CD4-positive, alpha-beta memory T cell (primary cell): ENCODE measurements around the gene GPR153. TPM values are rescaled to one million over a fixed set of nuclear protein-coding genes. Genes with fewer than 3 reads are reported as not detected.
A peak's percentile ranks its signal among the peaks of the same experiment; 100 is the strongest.

Experiments used
- CTCF ChIA-PET: fragments of 350-600 bp; sonication (Branson Sonifier 250); formaldehyde crosslinking; loops from one replicate; lab custom pipeline; 2021; ENCODE audit warnings: inconsistent platforms; ENCODE audit not compliant: partially characterized antibody; lab: Charles Lee
- POLR2A ChIA-PET: fragments of 350-600 bp; sonication (Branson Sonifier 250); formaldehyde crosslinking; loops from one replicate; lab custom pipeline; 2021; ENCODE audit not compliant: partially characterized antibody; lab: Charles Lee
- DNase-seq, 5 donors: peaks; one replicate each; pipeline versions ENCODE4 v3.0.0 to v3.0.0-alpha.2; 2020 to 2022; ENCODE audit warnings: mixed read lengths in 1 of 5
- H3K27ac ChIP-seq: one replicate; pipeline ENCODE4 v1.7.0; 2013; ENCODE audit warnings: low read depth, low read length
- H3K27me3 ChIP-seq: 2 replicates; pipeline ENCODE4 v1.7.0; 2013; ENCODE audit warnings: mild to moderate bottlenecking, low read length, moderate library complexity; ENCODE audit not compliant: insufficient read depth
- H3K36me3 ChIP-seq: 2 replicates; pipeline ENCODE4 v1.7.0; 2013; ENCODE audit warnings: mild to moderate bottlenecking, low read length, moderate library complexity; ENCODE audit not compliant: insufficient read depth
- H3K4me1 ChIP-seq: 2 replicates; pipeline ENCODE4 v1.7.0; 2013; ENCODE audit warnings: mild to moderate bottlenecking, low read length, moderate library complexity; ENCODE audit not compliant: insufficient read depth
- H3K4me3 ChIP-seq, 2 donors: one replicate each; pipeline ENCODE4 v1.7.0; 2013; ENCODE audit warnings: low read length in 2 of 2, mild to moderate bottlenecking in 1 of 2
- H3K9me3 ChIP-seq, 2 donors: one replicate each; pipeline ENCODE4 v1.7.0; 2013; ENCODE audit warnings: low read length in 2 of 2, control low read depth in 1 of 2; ENCODE audit not compliant: control insufficient read depth in 1 of 2
- H3K27ac Mint-ChIP-seq, 7 donors: one replicate each; pipeline ENCODE4 v1.8.0; 2020 to 2021; ENCODE audit warnings: mixed read lengths in 7 of 7, mild to moderate bottlenecking in 6 of 7, inconsistent platforms in 3 of 7, moderate library complexity in 3 of 7
- H3K27me3 Mint-ChIP-seq, 2 donors: one replicate each; pipeline ENCODE4 v1.8.0; 2020 to 2021; ENCODE audit warnings: mixed read lengths in 2 of 2
- H3K36me3 Mint-ChIP-seq, 2 donors: one replicate each; pipeline ENCODE4 v1.8.0; 2020 to 2021; ENCODE audit warnings: mixed read lengths in 2 of 2, inconsistent platforms in 1 of 2, mild to moderate bottlenecking in 1 of 2
- H3K4me1 Mint-ChIP-seq, 4 donors: one replicate each; pipeline ENCODE4 v1.8.0; 2020 to 2021; ENCODE audit warnings: mixed read lengths in 4 of 4, mild to moderate bottlenecking in 1 of 4
- H3K4me3 Mint-ChIP-seq, 8 donors: one replicate each; pipeline ENCODE4 v1.8.0; 2020 to 2021; ENCODE audit warnings: mixed read lengths in 8 of 8, mild to moderate bottlenecking in 7 of 8, moderate library complexity in 6 of 8, inconsistent platforms in 3 of 8
- H3K9me3 Mint-ChIP-seq, 8 donors: one replicate each; pipeline ENCODE4 v1.8.0; 2020 to 2021; ENCODE audit warnings: mixed read lengths in 8 of 8, mild to moderate bottlenecking in 5 of 8, inconsistent platforms in 3 of 8, moderate library complexity in 1 of 8
- intact Hi-C: fragments of 100-400 bp; cut with micrococcal nuclease; formaldehyde crosslinking; loops from one replicate; pipeline ENCODE4 v1.15.1; 2023
- polyA plus RNA-seq, 2 donors: library from polyadenylated mRNA; unstranded; fragments of 300-500 nt; fragmentation: Illumina TruSeq; gene quantifications; one replicate each; pipeline ENCODE4 v1.2.3, GENCODE V29; 2021
- total RNA-seq, 2 experiments: library from RNA; stranded (reverse); gene quantifications; one replicate each; pipeline ENCODE4 v1.2.3, GENCODE V29; 2021

The GPR153 gene
- total and polyA plus RNA-seq, 4 experiments from 2014 or later = 0.32 to 0.33 TPM; not detected in 2

DNA sequence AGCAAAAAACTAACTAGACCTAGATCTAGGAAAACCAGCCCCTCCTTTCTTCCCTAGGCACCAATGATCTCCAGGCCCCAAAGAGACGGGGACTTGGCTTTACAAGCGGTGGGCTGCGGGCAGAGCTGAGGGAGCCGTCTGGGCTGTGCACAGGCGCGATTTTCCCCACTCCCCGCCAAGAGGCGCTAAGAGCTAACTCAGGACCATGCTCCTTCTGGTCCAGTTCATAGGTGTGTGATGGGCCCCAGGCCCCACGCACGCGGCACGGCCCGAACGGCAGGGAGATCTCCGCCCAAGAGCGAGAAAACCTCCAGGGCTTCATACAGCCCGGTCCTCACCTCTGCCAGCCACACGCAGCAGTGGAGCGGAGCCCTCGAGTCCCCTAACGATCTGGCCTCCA, 7.5 kb upstream of the GPR153 start:
- H3K27ac ChIP-seq = no peak overlapping the region
- H3K4me3 Mint-ChIP-seq = no peak overlapping the region
- no peak for DNase-seq
- no peaks in the 10 kb centered on the region for H3K4me1 ChIP-seq
- no peak overlapping the region for H3K4me3 ChIP-seq
- H3K9me3 Mint-ChIP-seq = peaks cover 0 to 2% (median 0%) of the 10 kb centered on the region in 8 donors
- intact Hi-C loops = no loop called here
- POLR2A ChIA-PET = no interaction called here
- H3K27me3 Mint-ChIP-seq = no peaks in the 10 kb centered on the region
- H3K36me3 Mint-ChIP-seq = no peaks in the 10 kb centered on the region
- H3K36me3 ChIP-seq = no peaks in the 10 kb centered on the region
- CTCF ChIA-PET = interaction anchor here (1.0 kb wide), 1 partner anchor 217 kb away, joined by 3 read pairs; no protein-coding TSS in a partner anchor
- H3K9me3 ChIP-seq = no peaks in the 10 kb centered on the region
- no peak overlapping the region for H3K27ac Mint-ChIP-seq
- no peaks in the 10 kb centered on the region for H3K27me3 ChIP-seq
- no peaks in the 10 kb centered on the region for H3K4me1 Mint-ChIP-seq

DNA sequence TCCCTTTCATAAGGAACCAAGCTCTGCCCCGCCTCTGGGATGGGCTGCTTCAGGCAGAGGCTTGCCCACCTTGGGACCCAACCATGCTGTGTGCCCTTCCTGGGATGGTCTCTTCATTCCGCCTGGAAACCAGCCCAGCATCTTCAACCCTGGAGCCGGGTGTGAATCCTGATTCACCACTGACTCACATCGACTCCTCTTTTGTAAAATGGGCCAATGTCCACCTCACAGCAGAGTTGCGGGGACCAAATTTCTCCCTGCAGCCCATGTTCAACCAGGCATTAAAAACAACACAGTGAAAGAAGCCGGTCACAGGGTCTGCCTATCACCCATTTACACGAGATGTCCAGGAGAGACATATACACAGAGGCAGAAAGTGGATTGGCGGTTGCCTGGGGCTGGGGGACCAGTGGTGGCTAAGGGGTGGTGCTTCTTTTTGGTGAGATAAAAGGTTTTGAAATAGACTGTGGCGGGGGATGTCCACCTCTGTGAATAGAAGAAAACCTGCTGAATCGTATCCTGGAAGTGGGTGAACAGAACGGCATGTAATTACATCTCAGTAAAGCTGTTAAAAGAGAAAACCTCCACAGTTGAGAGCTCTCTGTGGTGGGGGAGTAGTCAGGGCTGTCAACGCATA, 6.9 kb upstream of the GPR153 start:
- no peaks in the 10 kb centered on the region for H3K9me3 ChIP-seq
- Mint-ChIP-seq H3K27ac (peak overlapping the region in 1 of 7 donors; percentile 42), H3K27me3 (no peaks in the 10 kb centered on the region), H3K36me3 (no peaks in the 10 kb centered on the region), H3K9me3 (peaks cover 0 to 2% (median 0%) of the 10 kb centered on the region in 8 donors), H3K4me3 (no peak overlapping the region), H3K4me1 (no peaks in the 10 kb centered on the region)
- no peaks in the 10 kb centered on the region for H3K4me1 ChIP-seq
- H3K4me3 ChIP-seq = no peak overlapping the region
- DNase-seq = no peak
- intact Hi-C loops = no loop called here
- no peak overlapping the region for H3K27ac ChIP-seq
- ChIA-PET POLR2A (no interaction called here), CTCF (interaction anchor here (1.0 kb wide), 1 partner anchor 218 kb away, joined by 3 read pairs; no protein-coding TSS in a partner anchor)
- no peaks in the 10 kb centered on the region for H3K36me3 ChIP-seq
- H3K27me3 ChIP-seq = no peaks in the 10 kb centered on the region

DNA sequence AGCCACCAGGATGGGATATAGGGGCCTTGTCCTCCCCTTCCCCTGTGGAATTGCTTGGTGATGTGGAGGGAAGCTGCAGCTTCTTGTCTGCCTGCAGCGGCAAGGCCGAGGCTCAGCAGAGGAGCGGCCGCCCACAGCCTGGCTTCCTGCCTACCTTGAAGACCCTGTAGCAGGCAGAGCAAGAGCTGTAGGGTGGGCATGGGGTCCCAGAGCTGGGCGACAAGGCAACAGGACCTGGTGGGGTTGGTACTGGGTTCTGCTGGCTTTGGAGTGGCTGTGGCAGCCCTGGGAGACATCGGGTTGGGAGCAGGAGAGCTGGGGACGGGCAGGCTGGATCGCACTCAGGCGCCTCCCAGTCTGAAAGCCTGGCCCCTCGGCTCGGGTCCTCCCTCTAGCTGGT, 5.7 kb upstream of the GPR153 start:
- peaks cover 0 to 3% (median 0%) of the 10 kb centered on the region in 4 donors for H3K4me1 Mint-ChIP-seq
- no peak overlapping the region for H3K4me3 Mint-ChIP-seq
- peaks cover 0 to 2% (median 0%) of the 10 kb centered on the region in 8 donors for H3K9me3 Mint-ChIP-seq
- ChIA-PET POLR2A (no interaction called here), CTCF (interaction anchor here (2.9 kb wide), 1 partner anchor 20 kb away, joined by 10 read pairs; no protein-coding TSS in a partner anchor)
- no peak for DNase-seq
- no peaks in the 10 kb centered on the region for H3K9me3 ChIP-seq
- no peak overlapping the region for H3K4me3 ChIP-seq
- peaks cover 1 to 3% of the 10 kb centered on the region in 2 donors for H3K27me3 Mint-ChIP-seq
- H3K27ac ChIP-seq = no peak overlapping the region
- H3K36me3 ChIP-seq = no peaks in the 10 kb centered on the region
- no peaks in the 10 kb centered on the region for H3K27me3 ChIP-seq
- H3K36me3 Mint-ChIP-seq = no peaks in the 10 kb centered on the region
- intact Hi-C loops = no loop called here
- peaks cover 3% of the 10 kb centered on the region for H3K4me1 ChIP-seq
- H3K27ac Mint-ChIP-seq = no peak overlapping the region

DNA sequence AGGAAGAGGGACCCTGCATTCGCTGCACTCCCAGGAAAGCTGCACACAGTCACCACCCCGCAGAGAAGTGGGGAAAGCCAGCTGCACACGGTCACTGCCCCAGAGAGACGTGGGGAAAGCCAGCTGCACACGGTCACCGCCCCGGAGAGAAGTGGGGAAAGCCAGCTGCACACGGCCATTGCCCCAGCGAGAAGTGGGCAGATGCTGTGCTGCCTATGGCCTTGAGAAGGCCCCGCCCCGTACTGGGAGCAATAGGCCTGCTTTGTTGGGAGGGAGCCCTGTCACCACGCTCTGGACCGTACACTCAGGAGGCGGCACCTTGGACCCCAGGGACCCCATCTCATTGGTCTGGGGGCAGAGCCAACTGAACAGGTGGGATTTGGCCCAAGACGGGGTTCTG, 4.3 kb upstream of the GPR153 start:
- intact Hi-C loops = no loop called here
- Histone ChIP-seq H3K36me3 (no peaks in the 10 kb centered on the region), H3K4me1 (peaks cover 8% of the 10 kb centered on the region), H3K27ac (no peak overlapping the region), H3K27me3 (no peaks in the 10 kb centered on the region), H3K4me3 (no peak overlapping the region), H3K9me3 (no peaks in the 10 kb centered on the region)
- peaks cover 1 to 3% of the 10 kb centered on the region in 2 donors for H3K27me3 Mint-ChIP-seq
- H3K27ac Mint-ChIP-seq = no peak overlapping the region
- peaks cover 0 to 7% (median 0%) of the 10 kb centered on the region in 4 donors for H3K4me1 Mint-ChIP-seq
- H3K4me3 Mint-ChIP-seq = no peak overlapping the region
- no peaks in the 10 kb centered on the region for H3K36me3 Mint-ChIP-seq
- no peak for DNase-seq
- ChIA-PET POLR2A (no interaction called here), CTCF (interaction anchor here (2.9 kb wide), 1 partner anchor 19 kb away, joined by 10 read pairs; no protein-coding TSS in a partner anchor)
- H3K9me3 Mint-ChIP-seq = peaks cover 0 to 2% (median 0%) of the 10 kb centered on the region in 8 donors

DNA sequence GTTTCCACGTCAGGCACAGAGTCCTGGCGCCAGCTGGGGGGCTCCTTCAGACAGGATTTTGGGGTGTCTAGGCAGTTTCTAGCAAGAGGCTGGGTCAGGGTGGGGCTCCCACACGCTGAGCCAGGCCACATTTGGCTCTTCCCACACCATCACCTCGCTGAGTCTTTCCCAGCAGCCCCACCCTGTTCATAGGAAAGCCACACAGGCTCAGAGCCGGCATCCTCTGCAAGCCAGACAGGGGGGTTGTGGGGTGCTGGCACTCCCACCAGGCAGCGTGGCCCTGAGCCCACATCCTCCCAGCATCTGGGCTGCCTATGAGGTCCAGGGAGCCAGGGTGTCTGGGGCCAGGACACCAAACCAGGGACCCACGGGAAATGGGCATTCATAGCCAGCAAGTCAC, 2.8 kb upstream of the GPR153 start:
- no peak overlapping the region for H3K27ac ChIP-seq
- POLR2A ChIA-PET = no interaction called here
- intact Hi-C loops = no loop called here
- no peak overlapping the region for H3K27ac Mint-ChIP-seq
- peaks cover 0 to 13% (median 0%) of the 10 kb centered on the region in 4 donors for H3K4me1 Mint-ChIP-seq
- H3K36me3 ChIP-seq = no peaks in the 10 kb centered on the region
- no peaks in the 10 kb centered on the region for H3K9me3 ChIP-seq
- no peaks in the 10 kb centered on the region for H3K27me3 ChIP-seq
- H3K27me3 Mint-ChIP-seq = peaks cover 3 to 6% of the 10 kb centered on the region in 2 donors
- CTCF ChIA-PET = interaction anchor here (2.9 kb wide), 1 partner anchor 17 kb away, joined by 10 read pairs; no protein-coding TSS in a partner anchor
- H3K4me1 ChIP-seq = peaks cover 16% of the 10 kb centered on the region
- peaks cover 0 to 2% (median 0%) of the 10 kb centered on the region in 8 donors for H3K9me3 Mint-ChIP-seq
- no peak overlapping the region for H3K4me3 ChIP-seq
- DNase-seq = no peak
- H3K36me3 Mint-ChIP-seq = no peaks in the 10 kb centered on the region
- peak overlapping the region in 1 of 8 donors; percentile 20 for H3K4me3 Mint-ChIP-seq

DNA sequence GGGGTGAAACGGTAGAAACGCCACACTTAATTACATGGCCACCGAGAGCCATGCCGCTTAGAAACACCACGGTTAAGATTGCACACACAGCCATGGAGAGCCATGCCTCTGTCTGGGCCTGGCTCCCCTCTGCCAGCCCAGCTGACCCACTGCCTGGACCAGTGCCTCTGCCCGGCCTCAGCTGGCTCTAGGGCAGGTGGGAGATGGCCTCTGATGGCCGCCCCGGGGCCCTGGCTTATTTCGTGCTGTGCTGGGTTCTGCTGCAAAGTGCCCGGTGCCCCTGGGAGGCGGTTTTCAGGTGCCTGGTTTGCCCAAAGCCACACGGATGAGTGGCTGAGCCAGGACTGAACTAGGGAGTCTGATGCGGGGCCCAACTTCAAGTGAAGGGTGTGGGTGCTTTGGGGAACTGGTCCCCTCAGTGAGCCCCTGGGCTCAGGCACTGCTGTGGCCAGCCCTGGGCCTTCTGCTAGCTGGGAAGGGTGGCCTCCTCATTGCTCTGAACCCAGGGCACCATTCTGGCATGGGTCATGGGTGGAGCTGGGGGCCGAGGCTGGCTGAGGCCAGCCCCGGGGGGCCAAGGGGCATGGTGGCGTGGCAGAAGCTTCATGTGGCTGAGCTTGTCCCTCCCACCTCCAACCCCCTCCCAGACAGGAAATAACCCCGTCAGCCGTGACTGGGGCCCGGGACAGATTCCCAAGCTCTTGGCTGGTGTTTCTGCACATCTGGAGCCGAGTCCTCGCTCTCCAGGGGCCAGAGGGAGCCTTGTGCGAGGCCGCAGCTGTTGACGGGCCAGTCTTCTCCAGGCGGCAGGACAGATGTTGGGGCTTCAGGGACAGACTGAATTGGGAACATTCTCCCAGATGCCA, 1.9 kb upstream of the GPR153 start:
- H3K36me3 ChIP-seq = no peaks in the 10 kb centered on the region
- no peak overlapping the region for H3K27ac Mint-ChIP-seq
- peaks cover 0 to 13% (median 0%) of the 10 kb centered on the region in 4 donors for H3K4me1 Mint-ChIP-seq
- DNase-seq = no peak
- intact Hi-C loops = no loop called here
- H3K27me3 ChIP-seq = no peaks in the 10 kb centered on the region
- no peak overlapping the region for H3K27ac ChIP-seq
- peaks cover 3 to 6% of the 10 kb centered on the region in 2 donors for H3K27me3 Mint-ChIP-seq
- no peaks in the 10 kb centered on the region for H3K36me3 Mint-ChIP-seq
- no peaks in the 10 kb centered on the region for H3K9me3 ChIP-seq
- peaks cover 16% of the 10 kb centered on the region for H3K4me1 ChIP-seq
- no peak overlapping the region for H3K4me3 ChIP-seq
- no peak overlapping the region for H3K4me3 Mint-ChIP-seq
- POLR2A ChIA-PET = interaction anchor here (1.0 kb wide), 1 partner anchor 324 kb away, joined by 3 read pairs; no protein-coding TSS in a partner anchor
- peaks cover 0 to 2% (median 0%) of the 10 kb centered on the region in 8 donors for H3K9me3 Mint-ChIP-seq
- CTCF ChIA-PET = no interaction called here

DNA sequence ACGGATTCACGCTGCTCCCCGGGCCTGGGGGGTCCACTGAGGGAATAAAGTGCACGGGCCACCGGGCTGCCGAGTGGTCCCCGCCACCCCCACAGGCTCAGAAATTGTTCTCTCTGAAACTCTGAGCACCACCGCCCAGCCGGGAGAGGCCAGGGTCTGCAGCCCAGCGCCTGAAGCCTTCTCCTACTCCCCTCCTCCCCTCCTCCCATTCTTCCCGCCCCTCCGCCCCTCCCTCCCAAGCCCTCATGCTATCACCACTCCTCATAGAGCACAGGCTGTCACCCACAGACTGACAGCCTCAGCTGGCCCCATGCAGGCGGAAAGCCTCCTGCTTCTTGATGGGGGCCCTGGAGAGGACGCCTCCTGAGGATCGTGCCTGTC, 707 bp upstream of the GPR153 start:
- H3K4me3 ChIP-seq = no peak overlapping the region
- peaks cover 3 to 6% of the 10 kb centered on the region in 2 donors for H3K27me3 Mint-ChIP-seq
- intact Hi-C loops = no loop called here

More for the DNA sequence above, 707 bp upstream of the GPR153 start:
- POLR2A ChIA-PET = no interaction called here
- Mint-ChIP-seq H3K9me3 (no peaks in the 10 kb centered on the region), H3K27ac (peak overlapping the region in 1 of 7 donors; percentile 32), H3K4me3 (peak overlapping the region; percentile 59 to 76 (median 72)), H3K4me1 (peaks cover 0 to 13% (median 0%) of the 10 kb centered on the region in 4 donors), H3K36me3 (no peaks in the 10 kb centered on the region)
- DNase-seq = no peak
- Histone ChIP-seq H3K27me3 (no peaks in the 10 kb centered on the region), H3K9me3 (no peaks in the 10 kb centered on the region), H3K4me1 (peaks cover 16% of the 10 kb centered on the region), H3K27ac (no peak overlapping the region), H3K36me3 (no peaks in the 10 kb centered on the region)
- CTCF ChIA-PET = no interaction called here
